RWPE2 (cell line): ENCODE data around the gene HIVEP2.

Experiments used
- ATAC-seq: fragments of 200-7000 bp; cut with Tn5 transposase; 3 replicates; pipeline ENCODE4 v1.9.1; 2021; ENCODE audit warnings: low read depth
- DNase-seq: peaks from one replicate; pipeline ENCODE4 v3.0.0-alpha.2; 2020; ENCODE audit warnings: low spot score
- H3K27ac ChIP-seq: fragments of 450-650 bp; 2 replicates; pipeline ENCODE4 v1.5.1; 2017; ENCODE audit warnings: mild to moderate bottlenecking; ENCODE audit not compliant: poor library complexity, severe bottlenecking
- H3K27me3 ChIP-seq: fragments of 250-450 bp; sonication (Bioruptor Pico); 2 replicates; pipeline ENCODE4 v1.5.1; 2021; ENCODE audit warnings: mild to moderate bottlenecking, moderate library complexity; ENCODE audit not compliant: insufficient read depth, poor library complexity, severe bottlenecking
- H3K36me3 ChIP-seq: fragments of 250-450 bp; sonication (Bioruptor Pico); 2 replicates; pipeline ENCODE4 v1.5.1; 2020; ENCODE audit warnings: low read depth, mild to moderate bottlenecking, moderate library complexity
- H3K4me1 ChIP-seq: fragments of 250-450 bp; sonication (Bioruptor Pico); 2 replicates; pipeline ENCODE4 v1.5.1; 2021; ENCODE audit warnings: mild to moderate bottlenecking, moderate library complexity; ENCODE audit not compliant: insufficient read depth, poor library complexity, severe bottlenecking
- H3K4me3 ChIP-seq: fragments of 250-450 bp; sonication (Bioruptor Pico); 2 replicates; pipeline ENCODE4 v1.5.1; 2021; ENCODE audit warnings: mild to moderate bottlenecking, moderate library complexity; ENCODE audit not compliant: severe bottlenecking
- H3K9me3 ChIP-seq: fragments of 250-450 bp; sonication (Bioruptor Pico); 2 replicates; pipeline ENCODE4 v1.5.1; 2021; ENCODE audit warnings: mild to moderate bottlenecking, moderate library complexity; ENCODE audit not compliant: severe bottlenecking
- CTCF ChIP-seq: fragments of 450-650 bp; IDR thresholded peaks from one replicate; pipeline ENCODE4 v1.5.1; 2017; ENCODE audit warnings: mild to moderate bottlenecking, moderate library complexity; ENCODE audit not compliant: poor library complexity, severe bottlenecking

Gene HIVEP2

GRCh38 chr6:142714951-142715785 lies 229.8 kb downstream of the HIVEP2 start:
- H3K4me1 ChIP-seq = no peaks in the 10 kb centered on the region
- no peaks in the 10 kb centered on the region for H3K27me3 ChIP-seq
- TF ChIP-seq CTCF = no peak
- no peak overlapping the region for H3K27ac ChIP-seq
- H3K36me3 ChIP-seq = no peaks in the 10 kb centered on the region
- ATAC-seq (no peak), DNase-seq (no peak)
- H3K9me3 ChIP-seq = peaks cover 5% of the 10 kb centered on the region
- H3K4me3 ChIP-seq = no peak overlapping the region

- ATAC-seq = no peak
Observed at GRCh38 chr6:142713959-142714358, 231.0 kb downstream of the HIVEP2 start.

DNA sequence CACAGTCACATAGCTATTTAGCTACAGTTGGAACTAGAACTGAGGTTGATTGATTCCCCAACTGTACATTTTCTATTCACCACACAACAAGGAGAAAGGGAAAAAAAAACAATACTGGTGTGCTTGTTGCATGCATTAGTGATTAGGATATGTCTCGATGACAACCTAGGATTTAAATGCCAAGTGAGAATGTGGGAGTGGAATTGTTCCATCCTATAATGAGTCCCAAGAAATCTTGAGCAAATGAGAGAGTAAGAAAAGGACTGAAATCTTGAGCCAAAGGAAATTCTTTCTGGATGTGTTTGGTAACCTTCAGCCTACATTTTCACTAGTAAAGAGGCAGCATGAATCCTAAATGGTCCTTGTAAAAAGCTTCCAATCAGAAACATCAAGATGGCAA lies 232.7 kb downstream of the HIVEP2 start:
- ATAC-seq = no peak
- Histone ChIP-seq H3K9me3 (no peaks in the 10 kb centered on the region), H3K27me3 (no peaks in the 10 kb centered on the region), H3K36me3 (no peaks in the 10 kb centered on the region), H3K4me1 (no peaks in the 10 kb centered on the region), H3K4me3 (no peak overlapping the region), H3K27ac (no peak overlapping the region)
- DNase-seq = no peak
- TF ChIP-seq CTCF = no peak

More at GRCh38 chr6:142713959-142714358, 231.0 kb downstream of the HIVEP2 start:
- TF ChIP-seq CTCF = no peak
- H3K36me3 ChIP-seq = no peaks in the 10 kb centered on the region
- no peak for DNase-seq
- H3K4me3 ChIP-seq = no peak overlapping the region
- H3K27me3 ChIP-seq = no peaks in the 10 kb centered on the region
- no peaks in the 10 kb centered on the region for H3K4me1 ChIP-seq
- H3K27ac ChIP-seq = no peak overlapping the region
- peaks cover 5% of the 10 kb centered on the region for H3K9me3 ChIP-seq

DNA sequence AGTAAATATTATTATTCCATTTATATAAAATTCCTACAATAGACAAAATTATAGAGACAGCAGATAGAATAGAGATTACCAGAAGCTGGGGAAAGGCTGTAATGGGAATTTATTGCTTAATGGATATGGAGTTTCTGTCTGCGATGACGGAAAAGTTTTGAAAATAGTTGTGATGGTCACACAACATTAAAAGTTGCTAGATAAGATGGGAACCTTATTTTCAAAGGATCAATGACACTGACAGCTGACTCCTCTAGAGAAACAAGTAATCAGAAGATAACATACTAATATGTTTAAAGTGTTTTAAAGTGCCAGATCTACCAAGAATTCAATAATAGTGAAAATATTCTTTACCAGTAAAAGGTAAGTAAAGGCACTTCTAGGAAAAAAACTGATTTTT lies 236.3 kb downstream of the HIVEP2 start:
- Histone ChIP-seq H3K36me3 (no peaks in the 10 kb centered on the region), H3K4me1 (no peaks in the 10 kb centered on the region), H3K27me3 (no peaks in the 10 kb centered on the region), H3K27ac (no peak overlapping the region), H3K9me3 (no peaks in the 10 kb centered on the region), H3K4me3 (no peak overlapping the region)
- DNase-seq (no peak), ATAC-seq (no peak)
- no peak for TF ChIP-seq CTCF

DNA sequence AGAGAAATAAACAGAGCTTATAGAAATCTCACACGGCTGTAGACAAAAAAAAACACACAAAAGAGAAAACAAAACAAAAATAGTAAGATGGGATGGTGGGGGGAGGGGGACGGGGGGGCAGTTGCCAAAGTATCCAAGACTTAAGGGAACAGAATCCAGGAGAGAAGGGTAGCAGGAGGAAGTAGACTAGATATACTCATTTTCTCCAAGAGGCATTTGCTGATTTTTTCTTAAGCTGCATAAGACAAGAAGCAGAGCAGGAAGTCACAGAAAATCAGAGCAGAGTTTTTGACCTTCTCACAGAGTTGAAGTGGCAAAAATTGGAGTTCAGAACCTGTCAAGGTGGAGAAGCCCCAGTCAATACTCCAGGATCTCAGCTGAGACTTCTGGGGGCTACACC lies 237.7 kb downstream of the HIVEP2 start:
- Histone ChIP-seq H3K27me3 (no peaks in the 10 kb centered on the region), H3K4me1 (no peaks in the 10 kb centered on the region), H3K36me3 (no peaks in the 10 kb centered on the region), H3K9me3 (no peaks in the 10 kb centered on the region), H3K4me3 (no peak overlapping the region), H3K27ac (no peak overlapping the region)
- DNase-seq = no peak
- no peak for ATAC-seq
- no peak for TF ChIP-seq CTCF
